ENCODE data around the gene TEX48.

TEX48 gene

GRCh38 chr9:114662081-114662989, 19.7 kb downstream of the TEX48 start (continued):
- TF ChIP-seq PRDM10 (tag by site-specific recombination; IDR thresholded peaks at IDR 0.05): peak; percentile 38; the same call in 1 of the 2 replicates
- peak; percentile 62 for TF ChIP-seq ZNF654 (tag by site-specific recombination; IDR thresholded peaks at IDR 0.05; ENCODE audit: low read depth)
- TF ChIP-seq ZNF394 (tag by site-specific recombination; IDR thresholded peaks at IDR 0.05; ENCODE audit: borderline replicate concordance): no peak
- no peak for TF ChIP-seq ZNF324 (tag by site-specific recombination; IDR thresholded peaks at IDR 0.05)
- TF ChIP-seq PBX3 (CRISPR knock-in tag; IDR thresholded peaks at IDR 0.05): no peak
- TF ChIP-seq PRDM4 (tag by site-specific recombination; IDR thresholded peaks at IDR 0.05): 0 out of 2 replicates have a peak, but pooled peaks have one; percentile 40
- no peak for TF ChIP-seq ZNF23 (tag by site-specific recombination; IDR thresholded peaks at IDR 0.05; ENCODE audit: borderline replicate concordance)
- no peak for TF ChIP-seq ZNF184 (tag by site-specific recombination; IDR thresholded peaks at IDR 0.05)
- TF ChIP-seq ZNF561 (tag by site-specific recombination; IDR thresholded peaks at IDR 0.05; ENCODE audit: borderline replicate concordance): no peak
- peak; percentile 91; the same call in 1 of the 2 replicates for TF ChIP-seq ZNF792 (tag by site-specific recombination; IDR thresholded peaks at IDR 0.05)
- peak; percentile 70 for TF ChIP-seq KLF9 (tag by site-specific recombination; IDR thresholded peaks at IDR 0.05; ENCODE audit: low read depth)
- TF ChIP-seq ZNF223 (tag by site-specific recombination; IDR thresholded peaks at IDR 0.05): no peak
- no peak for TF ChIP-seq ZNF692 (tag by site-specific recombination; IDR thresholded peaks at IDR 0.05)
- no peak for TF ChIP-seq ZNF341 (tag by site-specific recombination; IDR thresholded peaks at IDR 0.05; ENCODE audit: low read depth)
- no peak for TF ChIP-seq ZNF280D (tag by site-specific recombination; IDR thresholded peaks at IDR 0.05)

Data from HEK293 (cell line).